Forelimb muscle (tissue), 1 donor: ENCODE data around the gene APBA2. TPM values are rescaled to one million over a fixed set of nuclear protein-coding genes. Genes with fewer than 3 reads are reported as not detected.
"Not testable (repeated sequence)": the region's sequence is repeated elsewhere in the genome, so short reads cannot be mapped to it uniquely, and the experiment has no call there.

Experiments
- DNase-seq: peaks from one replicate; pipeline ENCODE4 v3.0.0-alpha.2; 2013; ENCODE audit warnings: low read depth
- polyA plus RNA-seq: library from polyadenylated mRNA; unstranded; fragments of 120-200 nt; gene quantifications from one replicate; pipeline ENCODE4 v1.2.1, GENCODE V29; 2013; ENCODE audit not compliant: insufficient read length

Gene APBA2
- polyA plus RNA-seq, 1 donor = 3.9 TPM

GRCh38 chr15:29167122-29167521 lies 281.3 kb downstream of the APBA2 start:
- not testable (repeated sequence) for DNase-seq

Other genes starting within 250 kb of the APBA2 start
- 1.8 TPM for gene GOLGA8M, start 173.6 kb upstream of the APBA2 start, polyA plus RNA-seq
- 0.15 TPM for gene GOLGA6L7, start 37.3 kb upstream of the APBA2 start, polyA plus RNA-seq